ENCODE data around the gene CD37.
"Not testable (repeated sequence)": the region's sequence is repeated elsewhere in the genome, so short reads cannot be mapped to it uniquely, and the experiment has no call there.

The CD37 gene

DNA sequence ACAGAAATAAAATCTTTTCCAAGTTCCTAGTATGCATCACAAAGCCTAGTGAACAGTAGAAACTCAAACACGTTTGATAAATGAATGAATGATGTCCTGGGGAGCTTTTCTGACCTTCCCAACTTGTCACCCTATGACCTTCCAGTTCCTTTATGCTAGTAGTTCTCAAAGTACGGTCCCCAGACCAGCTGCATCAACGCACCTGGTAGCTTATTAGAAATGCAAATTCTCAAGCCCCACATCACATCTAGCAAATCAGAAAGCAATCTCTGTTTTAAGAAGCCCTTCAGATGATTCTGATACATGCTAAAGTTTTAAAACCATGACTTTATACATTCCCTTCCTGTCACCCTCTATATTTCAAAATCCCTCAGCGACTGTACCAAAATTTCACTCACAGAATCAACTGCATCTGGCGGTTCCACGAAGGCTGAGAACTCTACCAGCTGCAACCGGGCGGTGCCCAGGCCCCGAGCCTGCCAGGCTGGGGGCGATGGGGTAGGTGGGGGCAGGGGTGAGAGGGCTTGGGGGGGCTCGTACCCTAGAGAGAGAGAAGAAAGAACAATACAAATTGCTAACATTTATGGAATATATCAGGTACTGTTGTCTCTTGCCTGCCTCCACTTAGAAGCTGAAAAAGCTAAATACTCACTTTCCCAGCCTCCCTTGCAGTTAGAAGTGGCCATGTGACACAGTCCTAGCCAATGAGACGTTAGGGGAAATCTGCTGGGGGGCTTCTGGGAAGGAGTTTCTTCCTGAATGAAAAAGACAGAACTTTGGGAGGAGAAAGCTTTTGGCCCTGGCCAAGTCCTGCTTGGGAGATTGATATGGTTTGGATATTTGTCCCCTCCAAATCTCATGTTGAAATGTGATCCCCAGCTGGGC is 13.3 kb downstream of the CD37 start:
- no peak for DNase-seq

DNA sequence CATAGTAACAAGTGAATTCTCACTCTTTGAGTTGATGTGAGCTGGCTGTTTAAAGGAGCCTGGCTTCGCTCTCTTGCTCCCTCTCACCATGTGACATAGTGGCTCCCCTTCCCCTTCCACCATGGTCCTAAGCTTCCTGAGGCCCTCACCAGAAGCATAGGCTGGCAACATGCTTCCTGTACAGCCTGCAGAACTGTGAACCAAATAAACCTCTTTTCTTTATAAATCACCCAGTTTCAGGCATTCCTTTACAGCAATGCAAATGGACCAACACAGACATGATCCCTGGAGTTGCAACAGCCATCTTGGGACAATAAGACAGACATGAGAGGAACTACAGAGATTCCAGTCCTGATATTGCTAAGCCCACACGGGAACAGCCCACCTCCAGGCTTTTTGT is 14.4 kb downstream of the CD37 start:
- DNase-seq: no peak

- DNase-seq: no peak
Observed at GRCh38 chr19:49355909-49356353, 20.7 kb downstream of the CD37 start.

DNA sequence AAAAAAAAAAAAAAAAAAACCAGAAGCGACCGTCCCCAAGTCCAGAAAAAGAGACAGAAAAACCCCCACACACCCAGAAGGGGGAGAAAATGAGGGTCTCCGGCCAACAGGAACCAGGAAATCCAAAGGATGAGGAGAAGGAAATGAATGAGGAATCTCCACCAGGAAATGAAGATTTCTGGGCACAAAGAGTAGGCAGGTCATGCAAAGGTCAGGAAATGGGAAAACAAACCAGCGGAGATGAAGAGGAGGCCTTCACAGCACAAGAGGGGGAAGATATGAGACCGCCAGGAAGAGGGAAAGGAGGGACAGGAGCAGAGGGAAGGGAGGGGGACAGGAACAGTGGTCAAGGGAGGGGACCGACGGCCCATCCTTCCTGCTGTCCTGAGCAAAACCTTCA is 21.2 kb downstream of the CD37 start:
- no peak for DNase-seq

- DNase-seq: no peak
Observed at GRCh38 chr19:49357186-49357585, 22.0 kb downstream of the CD37 start.

GRCh38 chr19:49359851-49360820 is 24.9 kb downstream of the CD37 start:
- DNase-seq: no peak

DNA sequence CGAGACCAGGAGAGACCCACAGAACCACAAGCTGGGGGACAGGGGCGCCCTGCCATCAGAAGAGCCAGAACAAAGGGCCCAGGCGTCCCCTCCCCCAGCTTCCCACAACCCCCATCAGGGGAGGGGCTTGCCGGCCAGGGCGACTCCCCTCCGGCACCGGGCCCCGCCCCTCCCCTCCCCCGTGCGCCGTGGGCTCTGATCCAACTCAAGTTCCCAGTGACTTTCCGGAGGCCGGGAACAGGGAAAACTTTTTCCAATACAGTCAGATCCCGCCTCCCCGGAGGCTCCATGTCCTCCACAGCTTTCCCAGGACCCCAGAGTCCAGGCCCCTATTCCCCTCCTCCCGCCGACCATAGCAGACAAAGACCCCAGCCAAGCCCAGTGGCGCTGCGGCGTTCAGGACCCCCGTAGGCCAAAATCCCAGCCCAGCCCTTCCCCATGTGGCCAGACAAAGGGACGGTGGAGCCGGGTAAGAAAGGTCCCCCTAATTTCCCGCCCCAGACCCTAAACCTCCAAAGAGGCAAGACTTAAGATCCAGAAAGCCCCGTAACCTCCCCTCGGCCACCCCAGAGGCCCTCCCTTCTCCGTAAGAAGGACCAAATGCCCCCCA is 26.3 kb downstream of the CD37 start:
- DNase-seq: no peak

DNA sequence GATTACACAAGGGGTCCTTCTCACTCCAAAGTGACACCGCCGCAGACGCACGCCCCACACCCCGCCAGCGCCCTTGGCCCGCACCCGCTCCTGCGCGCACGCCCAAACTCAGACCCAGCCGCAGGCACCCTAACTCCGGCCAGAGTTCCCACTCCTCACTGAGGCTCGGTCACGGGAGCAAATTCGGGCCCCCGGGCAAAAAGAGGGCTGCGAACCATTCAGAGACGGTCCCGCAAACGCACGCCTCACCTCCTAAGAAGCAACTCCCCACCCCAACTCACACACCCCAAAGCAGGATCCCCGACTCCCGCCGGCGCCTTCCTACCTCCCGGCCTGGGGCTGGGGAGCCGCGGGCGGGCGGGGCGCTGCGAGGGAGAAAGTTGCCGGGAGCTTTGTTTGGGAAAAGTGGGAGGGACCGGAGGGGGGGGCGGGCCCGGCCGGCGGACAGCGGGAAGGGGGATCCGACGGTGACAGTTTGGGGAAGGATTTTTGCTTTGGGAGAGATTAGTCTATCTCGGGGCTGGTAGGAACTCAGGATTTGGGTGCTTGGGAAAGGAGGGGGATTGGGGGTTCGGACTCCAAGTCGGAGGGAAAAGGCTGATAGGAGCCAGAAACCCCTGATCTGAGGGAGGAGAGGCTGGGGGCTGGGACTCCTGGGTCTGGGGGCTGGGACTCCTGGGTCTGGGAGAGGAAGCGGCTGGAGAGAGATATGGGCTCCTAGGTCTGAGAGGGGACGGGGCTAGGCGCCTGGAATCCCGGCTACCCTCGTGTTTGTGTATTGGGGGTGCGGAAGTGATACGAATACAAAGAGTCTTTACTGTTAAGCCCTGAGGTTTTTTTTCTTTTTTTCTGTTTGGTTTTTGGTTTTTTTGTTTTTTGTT is 27.1 kb downstream of the CD37 start, which contains the start of gene TEAD2:
Gene TEAD2 (minus strand): TSS at position 369 of the 881 bp plus-strand sequence. CDS start 2,341 bp downstream, outside the sequence.
- DNase-seq: no peak

GRCh38 chr19:49362929-49363267 is 27.7 kb downstream of the CD37 start:
- DNase-seq: no peak

GRCh38 chr19:49363268-49364082 is 28.3 kb downstream of the CD37 start, which contains the start of gene DKKL1:
DKKL1 (plus strand) TSS chr19:49363877; CDS start chr19:49363999, 122 bp downstream.
- DNase-seq: peak in 1 of 3 experiments; percentile 66

GRCh38 chr19:49364083-49364737 is 29.0 kb downstream of the CD37 start:
- DNase-seq: no peak

DNA sequence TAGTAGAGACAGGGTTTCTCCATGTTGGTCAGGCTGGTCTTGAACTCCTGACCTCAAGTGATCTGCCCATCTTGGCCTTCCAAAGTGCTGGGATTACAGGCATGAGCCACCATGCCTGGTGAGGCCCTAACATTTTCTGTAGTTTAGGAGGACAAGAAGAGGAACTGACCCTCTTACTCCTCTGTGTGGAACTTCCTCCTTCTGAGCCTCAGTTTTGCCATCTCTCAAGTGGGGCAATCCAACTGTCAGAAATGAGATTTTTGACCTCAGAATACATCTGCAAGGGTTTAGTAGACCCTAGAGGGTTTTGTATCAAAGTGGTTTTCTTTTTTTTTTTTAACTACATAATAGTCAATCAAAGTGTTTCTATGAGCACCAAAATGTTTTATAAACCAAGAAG is 30.9 kb downstream of the CD37 start:
- DNase-seq: no peak

DNA sequence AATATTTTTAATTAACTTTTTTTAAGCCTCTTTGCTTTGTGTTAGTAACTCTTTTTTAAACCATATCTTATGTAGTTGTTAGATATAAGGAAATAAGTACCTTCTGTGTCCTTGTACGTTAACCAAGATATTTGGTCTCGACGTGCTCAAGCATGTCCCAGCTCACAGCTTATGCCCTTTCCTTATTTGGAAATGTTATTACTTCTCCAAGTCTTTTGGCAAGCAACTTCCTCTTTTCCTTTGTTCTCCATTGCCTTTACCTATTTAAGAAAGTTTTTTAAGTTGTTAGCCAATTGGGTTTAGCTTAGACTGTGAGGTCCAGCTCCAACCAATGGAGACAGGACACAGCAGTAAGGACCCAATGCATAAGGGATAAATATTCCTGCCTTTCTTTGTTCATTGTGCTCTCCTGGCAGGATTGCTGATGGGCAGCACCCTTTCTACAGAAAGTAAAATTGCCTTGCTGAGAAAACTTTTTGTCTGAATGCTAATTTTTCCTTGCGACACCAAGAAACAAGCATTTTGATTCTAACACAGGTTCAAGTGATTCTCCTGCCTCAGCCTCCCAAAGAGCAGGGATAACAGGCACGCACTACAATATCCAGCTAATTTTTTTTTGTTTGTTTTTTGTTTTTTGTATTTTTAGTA is 33.6 kb downstream of the CD37 start:
- no peak for DNase-seq

DNA sequence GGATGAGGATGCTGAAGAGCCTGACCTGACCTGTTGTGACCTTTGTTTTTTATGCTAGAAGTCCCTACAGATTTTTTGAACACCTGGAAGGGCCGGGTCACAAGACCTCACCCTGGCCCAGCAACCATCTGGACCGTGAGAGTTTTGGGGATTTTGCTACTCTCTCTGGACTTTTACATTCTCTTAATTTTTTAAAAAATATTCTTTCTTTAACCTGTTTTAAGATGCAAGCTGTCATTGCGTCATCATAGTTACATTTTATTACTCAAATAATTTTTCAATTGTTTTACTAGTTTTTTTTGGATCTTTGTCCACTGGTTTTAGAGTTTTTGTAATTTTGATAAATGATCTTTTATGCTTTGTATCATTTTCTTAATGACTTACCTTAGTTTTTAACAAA is 36.0 kb downstream of the CD37 start:
- DNase-seq: no peak

DNA sequence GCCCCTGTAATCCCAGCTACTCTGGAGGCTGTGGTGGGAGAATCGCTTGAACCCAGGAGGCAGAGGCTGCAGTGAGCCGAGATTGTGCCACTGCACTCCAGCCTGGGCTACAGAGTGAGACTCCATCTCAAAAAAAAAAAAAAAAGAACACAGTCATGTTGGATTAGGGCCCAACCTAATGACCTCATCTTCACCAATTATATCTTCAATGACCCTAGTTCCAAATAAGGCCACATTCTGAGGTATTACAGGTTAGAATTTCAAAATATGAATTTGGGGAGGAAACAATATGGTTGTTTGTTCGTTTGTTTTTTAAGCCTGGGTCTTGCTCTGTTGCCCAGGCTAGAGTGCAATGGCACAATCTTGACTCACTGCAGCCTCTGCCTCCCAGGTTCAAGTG is 38.0 kb downstream of the CD37 start:
- not testable (repeated sequence) for DNase-seq

DNA sequence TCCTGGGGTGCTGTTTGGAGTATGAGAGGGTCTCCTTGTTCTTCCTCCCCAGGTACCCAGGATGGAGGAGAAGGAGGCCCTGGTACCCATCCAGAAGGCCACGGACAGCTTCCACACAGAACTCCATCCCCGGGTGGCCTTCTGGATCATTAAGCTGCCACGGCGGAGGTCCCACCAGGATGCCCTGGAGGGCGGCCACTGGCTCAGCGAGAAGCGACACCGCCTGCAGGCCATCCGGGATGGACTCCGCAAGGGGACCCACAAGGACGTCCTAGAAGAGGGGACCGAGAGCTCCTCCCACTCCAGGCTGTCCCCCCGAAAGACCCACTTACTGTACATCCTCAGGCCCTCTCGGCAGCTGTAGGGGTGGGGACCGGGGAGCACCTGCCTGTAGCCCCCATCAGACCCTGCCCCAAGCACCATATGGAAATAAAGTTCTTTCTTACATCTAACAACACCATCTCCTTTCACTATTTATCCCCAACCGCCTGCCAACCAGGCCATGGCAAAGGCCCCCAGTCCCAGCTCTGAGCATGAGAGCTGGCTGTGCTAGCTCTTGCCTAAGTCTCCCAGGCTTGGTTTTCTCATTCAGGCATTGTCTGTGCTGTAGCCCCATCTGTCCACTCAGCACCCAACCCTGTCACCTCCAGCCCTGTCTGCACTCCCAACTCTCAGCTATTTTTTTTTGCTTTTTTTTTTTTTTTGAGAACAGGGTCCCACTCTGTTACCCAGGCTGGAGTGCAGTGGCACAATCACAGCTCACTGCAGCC is 39.6 kb downstream of the CD37 start:
- no peak for DNase-seq

DNA sequence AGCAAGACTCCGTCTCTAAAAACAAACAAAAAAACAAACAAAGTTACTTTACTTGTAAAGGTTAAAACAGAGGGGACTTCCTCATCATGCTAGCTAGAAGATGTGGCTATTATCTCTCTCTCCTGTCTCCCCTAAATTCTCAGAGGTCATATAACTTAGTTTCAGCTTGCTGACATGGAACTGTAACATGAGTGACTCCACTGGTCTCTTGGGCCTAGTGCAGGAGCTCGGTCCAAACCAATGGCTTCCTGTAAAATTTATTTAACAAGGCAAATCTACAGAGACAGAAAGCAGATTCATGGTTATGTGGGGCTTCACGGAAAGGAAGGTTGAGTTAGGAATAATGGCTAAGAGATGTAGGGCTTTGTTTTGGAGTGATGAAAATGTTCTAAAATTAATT is 43.3 kb downstream of the CD37 start:
- DNase-seq: no peak

DNA sequence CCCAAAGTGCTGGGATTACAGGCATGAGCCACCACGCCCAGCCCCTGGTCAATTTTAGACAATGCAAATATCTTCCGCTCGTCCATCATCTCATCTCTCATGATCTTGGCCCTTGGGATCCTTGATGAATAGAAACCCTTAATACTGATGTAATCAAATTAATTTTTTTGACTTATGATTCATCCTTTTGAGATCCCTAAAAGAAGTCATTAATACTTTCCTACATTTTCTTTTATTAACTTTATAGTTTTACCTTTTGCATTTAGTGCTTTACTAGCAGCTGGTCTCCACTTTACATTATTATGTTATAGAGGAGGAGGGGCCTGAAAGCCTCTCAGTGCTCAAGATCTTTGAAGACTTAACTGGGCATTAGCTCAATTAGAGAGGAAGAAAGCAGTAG is 45.2 kb downstream of the CD37 start:
- DNase-seq: no peak

- no peak for DNase-seq
Observed at GRCh38 chr19:49382639-49383038, 47.4 kb downstream of the CD37 start.
